CD4-positive, alpha-beta T cell (primary cell): ENCODE measurements around the gene PRDX4. TPM values are rescaled to one million over a fixed set of nuclear protein-coding genes. Genes with fewer than 3 reads are reported as not detected.

Experiments
- ATAC-seq: fragments of 200-7000 bp; cut with Tn5 transposase; one replicate; pipeline ENCODE4 v1.10.0; 2022; ENCODE audit warnings: mild to moderate bottlenecking; ENCODE audit not compliant: poor library complexity
- CTCF ChIA-PET: fragments of 350-600 bp; sonication (Branson Sonifier 250); formaldehyde crosslinking; loops from one replicate; lab custom pipeline; 2021; ENCODE audit warnings: antibody characterized with exemption, inconsistent platforms; lab: Charles Lee
- POLR2A ChIA-PET: fragments of 350-600 bp; sonication (Branson Sonifier 250); formaldehyde crosslinking; loops from one replicate; lab custom pipeline; 2021; ENCODE audit warnings: antibody characterized with exemption, inconsistent platforms; lab: Charles Lee
- DNase-seq, 14 experiments: peaks; one replicate each; pipeline ENCODE4 v3.0.0-alpha.2; 2013 to 2020; ENCODE audit warnings: mixed read lengths in 2 of 14
- H3K27ac ChIP-seq, 2 donors: one replicate each; pipeline versions ENCODE4 v1.5.1 to v1.7.0; 2013; ENCODE audit warnings: low read length in 2 of 2, low read depth in 1 of 2, mild to moderate bottlenecking in 1 of 2
- H3K27me3 ChIP-seq, 2 experiments: 1 replicate in 1 of 2; 2 replicates in 1 of 2; pipeline versions ENCODE4 v1.6.1 to v1.7.0; 2013; ENCODE audit warnings: low read length in 2 of 2, control low read depth in 1 of 2, mild to moderate bottlenecking in 1 of 2, moderate library complexity in 1 of 2; ENCODE audit not compliant: insufficient read depth in 2 of 2, control insufficient read depth in 1 of 2
- H3K36me3 ChIP-seq: one replicate; pipeline ENCODE4 v1.6.1; 2013; ENCODE audit warnings: low read length, control low read depth; ENCODE audit not compliant: insufficient read depth
- H3K4me1 ChIP-seq: one replicate; pipeline ENCODE4 v1.6.1; 2013; ENCODE audit warnings: low read length, control low read depth; ENCODE audit not compliant: insufficient read depth
- H3K4me3 ChIP-seq: one replicate; pipeline ENCODE4 v1.5.1; 2013; ENCODE audit warnings: mild to moderate bottlenecking, low read length, moderate library complexity
- H3K9me3 ChIP-seq, 2 experiments: 1 replicate in 1 of 2; 2 replicates in 1 of 2; pipeline versions ENCODE4 v1.6.1 to v1.7.0; 2013; ENCODE audit warnings: low read length in 2 of 2, mild to moderate bottlenecking in 2 of 2, control low read depth in 1 of 2, moderate library complexity in 1 of 2; ENCODE audit not compliant: control insufficient read depth in 1 of 2, insufficient read depth in 1 of 2
- H3K27ac Mint-ChIP-seq: one replicate; pipeline ENCODE4 v1.8.0; 2020; ENCODE audit warnings: mixed read lengths
- H3K27me3 Mint-ChIP-seq: one replicate; pipeline ENCODE4 v1.8.0; 2021; ENCODE audit warnings: mixed read lengths
- H3K36me3 Mint-ChIP-seq: one replicate; pipeline ENCODE4 v1.8.0; 2021; ENCODE audit warnings: low read depth, mixed read lengths
- H3K4me1 Mint-ChIP-seq: one replicate; pipeline ENCODE4 v1.8.0; 2021; ENCODE audit warnings: low read depth, mixed read lengths
- H3K4me3 Mint-ChIP-seq: one replicate; pipeline ENCODE4 v1.8.0; 2020; ENCODE audit warnings: mild to moderate bottlenecking, mixed read lengths
- H3K9me3 Mint-ChIP-seq: one replicate; pipeline ENCODE4 v1.8.0; 2020; ENCODE audit warnings: mixed read lengths
- intact Hi-C, 2 experiments: fragments of 100-400 bp; cut with DNase I in 1 of 2; cut with micrococcal nuclease in 1 of 2; formaldehyde crosslinking; loops; one replicate each; pipeline versions ENCODE4 v1.15.1 to v1.9.0; 2023 to 2025; cut with DNase I, micrococcal nuclease
- total RNA-seq, 174 experiments: library from RNA in 2 of 174; stranded (reverse) in 2 of 174; gene quantifications; one replicate each; pipeline ENCODE4 v1.2.3 and lab custom pipeline; 2021 to 2026
- TF ChIP-seq, protein P1 (sequence below): fragments of 200-600 bp; IDR thresholded peaks from one replicate; pipeline ENCODE4 v1.8.0; 2022; ENCODE audit warnings: antibody characterized with exemption, mild to moderate bottlenecking

The PRDX4 gene
- total RNA-seq, 2 experiments from 2014 or later: 4.4 TPM

GRCh38 chrX:23729214-23729613, 61.9 kb downstream of the PRDX4 start:
- H3K4me1 ChIP-seq: no peaks in the 10 kb centered on the region
- peaks cover 36% of the 10 kb centered on the region for H3K36me3 Mint-ChIP-seq
- H3K9me3 Mint-ChIP-seq: no peaks in the 10 kb centered on the region
- peaks cover 18% of the 10 kb centered on the region for H3K36me3 ChIP-seq
- no peak overlapping the region for H3K27ac ChIP-seq
- H3K4me3 Mint-ChIP-seq: no peak overlapping the region
- no peaks in the 10 kb centered on the region for H3K27me3 Mint-ChIP-seq
- ATAC-seq: no peak
- POLR2A ChIA-PET: no interaction called here
- TF ChIP-seq, protein P1, sequence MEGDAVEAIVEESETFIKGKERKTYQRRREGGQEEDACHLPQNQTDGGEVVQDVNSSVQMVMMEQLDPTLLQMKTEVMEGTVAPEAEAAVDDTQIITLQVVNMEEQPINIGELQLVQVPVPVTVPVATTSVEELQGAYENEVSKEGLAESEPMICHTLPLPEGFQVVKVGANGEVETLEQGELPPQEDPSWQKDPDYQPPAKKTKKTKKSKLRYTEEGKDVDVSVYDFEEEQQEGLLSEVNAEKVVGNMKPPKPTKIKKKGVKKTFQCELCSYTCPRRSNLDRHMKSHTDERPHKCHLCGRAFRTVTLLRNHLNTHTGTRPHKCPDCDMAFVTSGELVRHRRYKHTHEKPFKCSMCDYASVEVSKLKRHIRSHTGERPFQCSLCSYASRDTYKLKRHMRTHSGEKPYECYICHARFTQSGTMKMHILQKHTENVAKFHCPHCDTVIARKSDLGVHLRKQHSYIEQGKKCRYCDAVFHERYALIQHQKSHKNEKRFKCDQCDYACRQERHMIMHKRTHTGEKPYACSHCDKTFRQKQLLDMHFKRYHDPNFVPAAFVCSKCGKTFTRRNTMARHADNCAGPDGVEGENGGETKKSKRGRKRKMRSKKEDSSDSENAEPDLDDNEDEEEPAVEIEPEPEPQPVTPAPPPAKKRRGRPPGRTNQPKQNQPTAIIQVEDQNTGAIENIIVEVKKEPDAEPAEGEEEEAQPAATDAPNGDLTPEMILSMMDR: no peak
- no peak overlapping the region for H3K4me3 ChIP-seq
- no peak for DNase-seq
- H3K27me3 ChIP-seq: no peaks in the 10 kb centered on the region
- no peaks in the 10 kb centered on the region for H3K9me3 ChIP-seq
- intact Hi-C loops: no loop called here
- H3K4me1 Mint-ChIP-seq: peaks cover 7% of the 10 kb centered on the region
- no peak overlapping the region for H3K27ac Mint-ChIP-seq
- CTCF ChIA-PET: no interaction called here

GRCh38 chrX:23731951-23732350, 64.7 kb downstream of the PRDX4 start:
- TF ChIP-seq, protein P1: no peak
- intact Hi-C loops: no loop called here
- no peaks in the 10 kb centered on the region for H3K27me3 Mint-ChIP-seq
- H3K9me3 Mint-ChIP-seq: no peaks in the 10 kb centered on the region
- H3K27ac Mint-ChIP-seq: no peak overlapping the region
- Histone ChIP-seq H3K27me3 (no peaks in the 10 kb centered on the region), H3K4me3 (no peak overlapping the region), H3K4me1 (no peaks in the 10 kb centered on the region), H3K9me3 (no peaks in the 10 kb centered on the region), H3K27ac (no peak overlapping the region), H3K36me3 (peaks cover 14% of the 10 kb centered on the region)
- no peak for ATAC-seq
- POLR2A ChIA-PET: no interaction called here
- H3K4me1 Mint-ChIP-seq: peaks cover 10% of the 10 kb centered on the region
- CTCF ChIA-PET: no interaction called here
- no peak for DNase-seq
- H3K4me3 Mint-ChIP-seq: no peak overlapping the region
- H3K36me3 Mint-ChIP-seq: peaks cover 43% of the 10 kb centered on the region

GRCh38 chrX:23732704-23733103, 65.4 kb downstream of the PRDX4 start:
- Mint-ChIP-seq H3K4me3 (no peak overlapping the region), H3K36me3 (peaks cover 40% of the 10 kb centered on the region), H3K27ac (peak overlapping the region; percentile 81), H3K9me3 (no peaks in the 10 kb centered on the region), H3K27me3 (no peaks in the 10 kb centered on the region), H3K4me1 (peaks cover 10% of the 10 kb centered on the region)
- H3K27ac ChIP-seq: no peak overlapping the region
- DNase-seq: peak in 3 of 14 experiments; percentile 27 to 35 (median 34)
- CTCF ChIA-PET: no interaction called here
- peak; percentile 48 for ATAC-seq
- no peak overlapping the region for H3K4me3 ChIP-seq
- intact Hi-C loops: no loop called here
- H3K36me3 ChIP-seq: peaks cover 14% of the 10 kb centered on the region
- no peaks in the 10 kb centered on the region for H3K9me3 ChIP-seq
- no peaks in the 10 kb centered on the region for H3K4me1 ChIP-seq
- H3K27me3 ChIP-seq: no peaks in the 10 kb centered on the region
- TF ChIP-seq, protein P1: no peak
- POLR2A ChIA-PET: interaction anchor here (0.6 kb wide), 1 partner anchor 41 kb away, joined by 6 read pairs; no protein-coding TSS in a partner anchor

Other genes with a start within 250 kb of the PRDX4 start
- 10 to 100 TPM; 14.8 to 16.2 TPM for gene ACOT9, start 75.8 kb downstream of the PRDX4 start, total RNA-seq
- 100 to 1,000 TPM; 305 to 312 TPM for gene SAT1, start 115.7 kb downstream of the PRDX4 start, total RNA-seq
- gene APOO, start 240.4 kb downstream of the PRDX4 start, total RNA-seq: 1 to 10 TPM; 3.3 to 4.9 TPM
- not detected for gene CXorf58, start 240.5 kb downstream of the PRDX4 start, total RNA-seq